ENCODE results near the gene SLC16A1. TPM values are rescaled to one million over a fixed set of nuclear protein-coding genes. Genes with fewer than 3 reads are reported as not detected.

Gene SLC16A1, protein sequence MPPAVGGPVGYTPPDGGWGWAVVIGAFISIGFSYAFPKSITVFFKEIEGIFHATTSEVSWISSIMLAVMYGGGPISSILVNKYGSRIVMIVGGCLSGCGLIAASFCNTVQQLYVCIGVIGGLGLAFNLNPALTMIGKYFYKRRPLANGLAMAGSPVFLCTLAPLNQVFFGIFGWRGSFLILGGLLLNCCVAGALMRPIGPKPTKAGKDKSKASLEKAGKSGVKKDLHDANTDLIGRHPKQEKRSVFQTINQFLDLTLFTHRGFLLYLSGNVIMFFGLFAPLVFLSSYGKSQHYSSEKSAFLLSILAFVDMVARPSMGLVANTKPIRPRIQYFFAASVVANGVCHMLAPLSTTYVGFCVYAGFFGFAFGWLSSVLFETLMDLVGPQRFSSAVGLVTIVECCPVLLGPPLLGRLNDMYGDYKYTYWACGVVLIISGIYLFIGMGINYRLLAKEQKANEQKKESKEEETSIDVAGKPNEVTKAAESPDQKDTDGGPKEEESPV
- total RNA-seq (2014; rRNA removed; shearing (Covaris generic)) (153 and 178 TPM in 2 replicates), polyA plus RNA-seq (2016; fragmentation: Nextera tagmentation; extraction: Ambion mirVana) (97.5 and 99.9 TPM in 2 replicates)

DNA sequence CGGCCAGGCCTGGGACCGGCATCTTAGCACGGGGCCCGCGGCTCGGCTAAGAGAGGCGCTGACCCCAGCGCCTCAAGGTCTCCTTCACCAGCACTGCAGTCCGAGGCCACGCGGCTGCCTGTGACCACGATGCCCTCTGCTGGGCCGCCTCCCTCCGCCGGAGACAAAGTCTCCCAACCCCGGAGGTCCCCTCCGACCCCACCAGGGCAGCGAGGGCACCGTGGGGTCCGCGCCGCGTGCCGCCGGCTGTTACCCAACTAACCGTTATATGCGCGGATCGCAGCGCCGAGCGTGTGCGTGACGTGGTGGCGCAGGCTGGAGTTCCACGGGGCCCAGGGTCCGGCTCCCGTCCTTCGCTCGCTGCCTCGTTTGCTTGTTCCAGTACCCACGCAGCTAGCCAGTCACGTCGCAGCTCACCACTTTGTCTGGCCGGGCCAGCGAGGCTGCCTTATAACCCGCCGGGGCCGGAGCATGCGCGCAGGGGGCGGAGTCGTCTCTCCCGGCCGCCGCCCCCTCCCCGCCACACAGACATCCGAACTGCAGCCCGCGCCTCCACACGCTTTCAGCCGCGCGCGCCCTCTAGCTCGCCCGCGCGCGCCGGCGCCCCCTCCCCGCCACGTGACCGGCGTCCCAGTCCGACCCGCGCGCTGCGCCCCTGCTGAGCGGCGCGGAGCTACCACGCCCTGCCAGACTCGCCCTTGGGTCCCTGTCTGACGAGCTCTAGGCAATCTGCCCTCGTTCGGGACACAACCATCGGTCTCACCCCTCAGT is at the start of gene SLC16A1:
SLC16A1 (minus strand) TSS at position 424 of the 771 bp plus-strand sequence. CDS start 26,888 bp downstream, outside the sequence.
- peaks cover 6% of the 10 kb centered on the region for H3K36me3 ChIP-seq (ENCODE audit: low read depth)
- H3K9me3 ChIP-seq (ENCODE audit: low read depth) = no peaks in the 10 kb centered on the region
- peaks cover 19% of the 10 kb centered on the region for H3F3A ChIP-seq (ENCODE audit: insufficient read depth)
- peak; percentile 97 for DNase-seq
- no peaks in the 10 kb centered on the region for H3K27me3 ChIP-seq (replicated peaks; ENCODE audit: insufficient read depth)
- H3K4me3 ChIP-seq = peak within 1 kb of the TSS; percentile 98
- in situ Hi-C loops (cut with MboI) = no loop called here
- H3K9me2 ChIP-seq (ENCODE audit: insufficient read depth) = no peaks in the 10 kb centered on the region
- H3K9ac ChIP-seq = peak within 1 kb of the TSS; percentile 97
- H2AFZ ChIP-seq = peak within 1 kb of the TSS; percentile 87
- TF ChIP-seq EZH2phosphoT487 (IDR thresholded peaks at IDR 0.05; ENCODE audit: insufficient read depth, low read depth) (no peak), EZH2 (IDR thresholded peaks at IDR 0.05; ENCODE audit: insufficient read depth, poor library complexity, severe bottlenecking) (no peak)
- peak within 1 kb of the TSS; percentile 96 for H3K27ac ChIP-seq
- H3K79me2 ChIP-seq (ENCODE audit: insufficient read depth) = peaks cover 98% of the 10 kb centered on the region
- peaks cover 30% of the 10 kb centered on the region for H3K4me1 ChIP-seq (ENCODE audit: insufficient read depth)
- WGBS, 2 experiments (ENCODE audit: low coverage in 1 of 2, low lambda C conversion rate in 2 of 2, missing lambda C conversion rate in 2 of 2) = 0 to 1% methylated on average over 58 to 71 of the region's 90 CpGs
- peak within 1 kb of the TSS; percentile 94 for H3K4me2 ChIP-seq (ENCODE audit: unreplicated experiment)
- H4K20me1 ChIP-seq (ENCODE audit: insufficient read depth) = no peaks in the 10 kb centered on the region

DNA sequence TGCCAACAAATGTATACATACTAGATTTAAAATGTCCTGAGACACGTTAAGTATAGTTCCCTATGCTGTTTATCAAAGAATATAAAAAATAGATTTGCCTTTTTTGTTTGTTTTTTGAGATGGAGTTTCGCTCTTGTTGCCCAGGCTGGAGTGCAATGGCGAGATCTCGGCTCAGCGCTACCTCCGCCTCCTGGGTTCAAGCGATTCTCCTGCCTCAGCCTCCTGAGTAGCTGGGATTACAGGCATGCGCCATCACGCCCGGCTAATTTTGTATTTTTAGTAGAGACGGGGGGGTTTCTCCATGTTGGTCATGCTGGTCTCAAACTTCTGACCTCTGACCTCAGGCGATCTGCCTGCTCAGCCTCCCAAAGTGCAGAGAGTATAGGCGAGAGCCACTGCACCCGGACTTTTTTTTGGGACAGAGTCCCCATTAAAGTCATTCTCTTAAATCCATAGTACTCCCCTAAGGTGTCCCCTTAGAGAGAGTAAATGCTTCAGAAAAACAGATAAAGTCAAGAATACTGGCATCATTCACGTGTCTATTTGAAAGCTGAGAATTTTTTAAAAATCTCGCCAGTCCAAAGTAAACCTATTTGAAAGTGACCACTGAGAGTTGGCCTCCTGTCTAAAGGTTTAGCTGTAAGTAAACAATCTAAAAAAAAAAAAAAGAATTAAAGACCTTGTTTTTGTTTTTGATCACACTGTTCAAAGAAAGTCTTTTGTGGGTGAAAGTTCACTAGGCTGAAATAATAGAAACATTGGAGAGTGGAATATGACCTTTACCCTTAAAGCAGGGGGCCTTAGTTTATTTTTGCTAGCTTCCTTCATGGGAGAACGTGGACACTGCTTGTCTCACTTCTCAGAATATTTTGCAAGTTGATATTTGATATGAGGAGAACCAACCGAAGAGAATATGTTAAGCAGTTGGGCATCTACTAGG is 48.0 kb upstream of the SLC16A1 start:
- H3K4me2 ChIP-seq (ENCODE audit: unreplicated experiment) = no peak overlapping the region
- H2AFZ ChIP-seq = no peak overlapping the region
- H3K9ac ChIP-seq = no peak overlapping the region
- in situ Hi-C loops (cut with MboI) = no loop called here
- no peak overlapping the region for H3K4me3 ChIP-seq
- H3K36me3 ChIP-seq (ENCODE audit: low read depth) = peaks cover 6% of the 10 kb centered on the region; the same call in 1 of the 2 replicates
- H3K9me2 ChIP-seq (ENCODE audit: insufficient read depth) = no peaks in the 10 kb centered on the region
- TF ChIP-seq EZH2 (IDR thresholded peaks at IDR 0.05; ENCODE audit: insufficient read depth, poor library complexity, severe bottlenecking) = no peak
- TF ChIP-seq EZH2phosphoT487 (IDR thresholded peaks at IDR 0.05; ENCODE audit: insufficient read depth, low read depth) = no peak
- H3K9me3 ChIP-seq (ENCODE audit: low read depth) = no peaks in the 10 kb centered on the region
- 0 out of 2 replicates have a peak, but pooled peaks cover 3% of the 10 kb centered on the region for H3F3A ChIP-seq (ENCODE audit: insufficient read depth)
- DNase-seq = no peak
- peaks cover 3% of the 10 kb centered on the region for H3K4me1 ChIP-seq (ENCODE audit: insufficient read depth)
- no peaks in the 10 kb centered on the region for H3K27me3 ChIP-seq (replicated peaks; ENCODE audit: insufficient read depth)
- H3K27ac ChIP-seq = no peak overlapping the region
- H4K20me1 ChIP-seq (ENCODE audit: insufficient read depth) = no peaks in the 10 kb centered on the region
- WGBS, 2 experiments (ENCODE audit: low coverage in 1 of 2, low lambda C conversion rate in 2 of 2, missing lambda C conversion rate in 2 of 2) = 95 to 96% methylated on average over 18 of the region's 18 CpGs
- no peaks in the 10 kb centered on the region for H3K79me2 ChIP-seq (ENCODE audit: insufficient read depth)

DNA sequence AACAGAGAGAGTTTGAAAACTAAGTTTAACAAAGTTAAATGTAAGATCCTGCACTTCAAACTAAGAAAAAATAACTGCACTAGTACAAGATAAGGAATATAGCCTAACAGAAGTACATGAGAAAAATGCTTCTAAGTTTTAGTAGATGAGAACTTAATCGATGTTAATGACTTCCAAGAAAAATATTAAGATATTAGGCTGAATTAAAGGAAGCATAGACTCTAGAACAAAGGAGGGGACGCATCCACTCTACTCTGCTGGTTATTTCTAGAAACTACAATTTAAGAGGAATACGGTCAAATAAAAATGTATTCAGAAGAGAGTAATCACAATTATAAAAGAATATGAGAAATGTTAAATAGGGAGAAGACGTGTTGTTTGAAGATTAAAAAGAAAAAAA is 46.3 kb upstream of the SLC16A1 start:
- no peaks in the 10 kb centered on the region for H3K9me3 ChIP-seq (ENCODE audit: low read depth)
- no peak overlapping the region for H2AFZ ChIP-seq
- TF ChIP-seq EZH2phosphoT487 (IDR thresholded peaks at IDR 0.05; ENCODE audit: insufficient read depth, low read depth) = no peak
- no peak for TF ChIP-seq EZH2 (IDR thresholded peaks at IDR 0.05; ENCODE audit: insufficient read depth, poor library complexity, severe bottlenecking)
- H3K27me3 ChIP-seq (replicated peaks; ENCODE audit: insufficient read depth) = no peaks in the 10 kb centered on the region
- no peak overlapping the region for H3K27ac ChIP-seq
- in situ Hi-C loops (cut with MboI) = no loop called here
- H3K9me2 ChIP-seq (ENCODE audit: insufficient read depth) = no peaks in the 10 kb centered on the region
- H3K9ac ChIP-seq = no peak overlapping the region
- H3F3A ChIP-seq (ENCODE audit: insufficient read depth) = peaks cover 11% of the 10 kb centered on the region; the same call in 1 of the 2 replicates
- H3K79me2 ChIP-seq (ENCODE audit: insufficient read depth) = no peaks in the 10 kb centered on the region
- H3K4me2 ChIP-seq (ENCODE audit: unreplicated experiment) = no peak overlapping the region
- peaks cover 6% of the 10 kb centered on the region; the same call in 1 of the 2 replicates for H3K36me3 ChIP-seq (ENCODE audit: low read depth)
- H3K4me1 ChIP-seq (ENCODE audit: insufficient read depth) = peaks cover 9% of the 10 kb centered on the region
- no peak overlapping the region for H3K4me3 ChIP-seq
- no peaks in the 10 kb centered on the region for H4K20me1 ChIP-seq (ENCODE audit: insufficient read depth)
- DNase-seq = no peak
- 99% methylated on average over 4 of the region's 4 CpGs for WGBS, 2 experiments (ENCODE audit: low coverage in 1 of 2, low lambda C conversion rate in 2 of 2, missing lambda C conversion rate in 2 of 2)

Measured in GM23248 (cell line).